Upper lobe of right lung (tissue), 1 donor: ENCODE results near the gene RNF31. TPM values are rescaled to one million over a fixed set of nuclear protein-coding genes. Genes with fewer than 3 reads are reported as not detected.

ENCODE experiments used
- ATAC-seq: fragments of 200-7000 bp; cut with Tn5 transposase; one replicate; pipeline ENCODE4 v1.9.1; 2020; ENCODE audit warnings: mild to moderate bottlenecking, moderate library complexity
- DNase-seq: peaks from one replicate; pipeline ENCODE4 v3.0.0-alpha.2; 2020
- H3K27ac ChIP-seq: fragments of 200-600 bp; one replicate; pipeline ENCODE4 v1.8.0; 2022
- H3K27me3 ChIP-seq: fragments of 200-600 bp; one replicate; pipeline ENCODE4 v1.8.0; 2022; ENCODE audit warnings: mild to moderate bottlenecking
- H3K36me3 ChIP-seq: fragments of 200-600 bp; one replicate; pipeline ENCODE4 v1.8.0; 2022
- H3K4me1 ChIP-seq: fragments of 200-600 bp; one replicate; pipeline ENCODE4 v1.8.0; 2022
- H3K4me3 ChIP-seq: fragments of 200-600 bp; one replicate; pipeline ENCODE4 v1.8.0; 2022; ENCODE audit warnings: mild to moderate bottlenecking
- H3K9me3 ChIP-seq: fragments of 200-600 bp; one replicate; pipeline ENCODE4 v1.8.0; 2022
- intact Hi-C: fragments of 100-400 bp; cut with DNase I; formaldehyde crosslinking; loops from one replicate; pipeline ENCODE4 v1.11.0; 2022
- total RNA-seq: library from RNA; stranded (reverse); fragmentation: NEBNext Ultra II Directional; extraction: Animal tissue kit (Norgen Biotek cat#: 25700); gene quantifications from one replicate; pipeline ENCODE4 v1.2.1, GENCODE V29; 2021
- TF ChIP-seq, protein P1 (sequence below): fragments of 200-600 bp; IDR thresholded peaks from one replicate; pipeline ENCODE4 v1.8.0; 2022; ENCODE audit warnings: antibody characterized with exemption
- donor health status: DM: no; HTN: yes; CAD: no; lungs with severe emphysema.

Gene RNF31
- total RNA-seq, 1 donor from 2014 or later, result 52.3 TPM

- TF ChIP-seq, protein P1, sequence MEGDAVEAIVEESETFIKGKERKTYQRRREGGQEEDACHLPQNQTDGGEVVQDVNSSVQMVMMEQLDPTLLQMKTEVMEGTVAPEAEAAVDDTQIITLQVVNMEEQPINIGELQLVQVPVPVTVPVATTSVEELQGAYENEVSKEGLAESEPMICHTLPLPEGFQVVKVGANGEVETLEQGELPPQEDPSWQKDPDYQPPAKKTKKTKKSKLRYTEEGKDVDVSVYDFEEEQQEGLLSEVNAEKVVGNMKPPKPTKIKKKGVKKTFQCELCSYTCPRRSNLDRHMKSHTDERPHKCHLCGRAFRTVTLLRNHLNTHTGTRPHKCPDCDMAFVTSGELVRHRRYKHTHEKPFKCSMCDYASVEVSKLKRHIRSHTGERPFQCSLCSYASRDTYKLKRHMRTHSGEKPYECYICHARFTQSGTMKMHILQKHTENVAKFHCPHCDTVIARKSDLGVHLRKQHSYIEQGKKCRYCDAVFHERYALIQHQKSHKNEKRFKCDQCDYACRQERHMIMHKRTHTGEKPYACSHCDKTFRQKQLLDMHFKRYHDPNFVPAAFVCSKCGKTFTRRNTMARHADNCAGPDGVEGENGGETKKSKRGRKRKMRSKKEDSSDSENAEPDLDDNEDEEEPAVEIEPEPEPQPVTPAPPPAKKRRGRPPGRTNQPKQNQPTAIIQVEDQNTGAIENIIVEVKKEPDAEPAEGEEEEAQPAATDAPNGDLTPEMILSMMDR, result no peak
- DNase-seq, result no peak
- Histone ChIP-seq H3K4me3 (no peak overlapping the region), H3K36me3 (no peaks in the 10 kb centered on the region), H3K4me1 (peaks cover 10% of the 10 kb centered on the region), H3K27ac (peak overlapping the region; percentile 69), H3K9me3 (no peaks in the 10 kb centered on the region), H3K27me3 (no peaks in the 10 kb centered on the region)
- intact Hi-C loops, result loop anchor here (10.0 kb wide), 1 partner anchor 54 kb away; the partner anchor contains the start of gene CARMIL3
- no peak for ATAC-seq
These were observed 38.9 kb upstream of the RNF31 start for GRCh38 chr14:24108336-24108874.

GRCh38 chr14:24110060-24110459 is 37.2 kb upstream of the RNF31 start:
- Histone ChIP-seq H3K4me1 (peaks cover 10% of the 10 kb centered on the region), H3K9me3 (no peaks in the 10 kb centered on the region), H3K27me3 (no peaks in the 10 kb centered on the region), H3K27ac (peak overlapping the region; percentile 69), H3K36me3 (no peaks in the 10 kb centered on the region), H3K4me3 (no peak overlapping the region)
- intact Hi-C loops, result no loop called here
- DNase-seq, result no peak
- TF ChIP-seq, protein P1, result no peak
- ATAC-seq, result no peak

DNA sequence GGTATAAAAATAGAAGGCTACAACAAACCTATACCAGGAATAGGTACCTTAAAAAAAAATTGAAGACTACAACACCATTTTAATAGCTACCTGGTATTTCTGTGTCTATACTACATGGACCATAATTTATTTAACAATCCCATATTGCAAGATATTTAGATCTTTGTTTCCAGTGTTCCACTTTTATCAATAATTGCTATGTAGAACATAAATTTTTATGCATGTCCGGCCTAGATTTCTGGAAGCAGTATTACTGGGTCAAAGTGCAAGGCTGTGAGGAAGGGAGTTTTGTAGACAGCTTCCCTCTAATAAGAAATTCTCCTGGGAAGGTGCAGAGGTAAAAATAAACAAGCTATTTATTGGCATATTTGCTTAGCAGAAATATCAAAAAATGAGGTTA is 36.8 kb upstream of the RNF31 start:
- DNase-seq (no peak), ATAC-seq (no peak)
- Histone ChIP-seq H3K4me1 (peaks cover 12% of the 10 kb centered on the region), H3K27me3 (no peaks in the 10 kb centered on the region), H3K9me3 (no peaks in the 10 kb centered on the region), H3K4me3 (no peak overlapping the region), H3K27ac (no peak overlapping the region), H3K36me3 (no peaks in the 10 kb centered on the region)
- intact Hi-C loops, result no loop called here
- TF ChIP-seq, protein P1, result no peak

DNA sequence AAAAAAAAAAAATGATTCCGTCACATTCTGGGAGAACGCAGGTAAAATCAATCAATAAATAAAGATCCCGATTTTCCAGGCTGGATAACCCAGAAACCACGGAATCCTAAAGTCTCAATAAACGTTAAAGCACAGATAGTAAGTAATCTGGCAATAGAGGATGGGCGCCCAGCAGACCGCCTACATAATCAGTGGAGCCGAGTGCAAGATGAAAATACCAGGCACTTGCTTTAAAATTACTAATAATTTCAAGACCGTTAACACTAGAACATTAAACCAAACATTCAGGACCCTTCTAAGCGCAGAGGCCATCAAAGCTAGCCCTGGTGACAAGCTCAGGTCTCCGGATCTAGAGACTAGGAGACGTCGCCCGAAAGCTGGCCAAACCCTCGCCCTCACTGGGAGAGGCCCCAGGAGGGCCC is 33.9 kb upstream of the RNF31 start:
- no peaks in the 10 kb centered on the region for H3K9me3 ChIP-seq
- DNase-seq (no peak), ATAC-seq (no peak)
- H3K4me3 ChIP-seq, result peak overlapping the region; percentile 73
- intact Hi-C loops, result no loop called here
- H3K4me1 ChIP-seq, result peaks cover 24% of the 10 kb centered on the region
- H3K36me3 ChIP-seq, result peaks cover 19% of the 10 kb centered on the region
- H3K27me3 ChIP-seq, result no peaks in the 10 kb centered on the region
- H3K27ac ChIP-seq, result peak overlapping the region; percentile 99
- TF ChIP-seq, protein P1, result no peak

GRCh38 chr14:24113801-24114531 is 33.3 kb upstream of the RNF31 start:
- Histone ChIP-seq H3K9me3 (no peaks in the 10 kb centered on the region), H3K4me1 (peaks cover 18% of the 10 kb centered on the region)
- TF ChIP-seq, protein P1, result no peak

More at GRCh38 chr14:24113801-24114531, 33.3 kb upstream of the RNF31 start:
- ATAC-seq (peak; percentile 67), DNase-seq (peak; percentile 95)
- no peaks in the 10 kb centered on the region for H3K27me3 ChIP-seq
- H3K36me3 ChIP-seq, result peaks cover 25% of the 10 kb centered on the region
- intact Hi-C loops, result no loop called here
- H3K4me3 ChIP-seq, result peak overlapping the region; percentile 73
- peak overlapping the region; percentile 99 for H3K27ac ChIP-seq
